Renal pelvis (tissue), 4 donors: ENCODE results near the gene CISTR. TPM values are rescaled to one million over a fixed set of nuclear protein-coding genes. Genes with fewer than 3 reads are reported as not detected.
"Not testable (repeated sequence)": the region's sequence is repeated elsewhere in the genome, so short reads cannot be mapped to it uniquely, and the experiment has no call there.

Experiments
- DNase-seq: peaks from one replicate; pipeline ENCODE4 v3.0.0-alpha.2; 2013
- polyA plus RNA-seq, 3 donors: library from polyadenylated mRNA; unstranded; fragments of 120-200 nt; gene quantifications; one replicate each; pipeline ENCODE4 v1.2.1, GENCODE V29; 2013; ENCODE audit not compliant: insufficient read length in 3 of 3

CISTR gene
- polyA plus RNA-seq, 3 donors: 0.20 TPM; not detected in 2

DNA sequence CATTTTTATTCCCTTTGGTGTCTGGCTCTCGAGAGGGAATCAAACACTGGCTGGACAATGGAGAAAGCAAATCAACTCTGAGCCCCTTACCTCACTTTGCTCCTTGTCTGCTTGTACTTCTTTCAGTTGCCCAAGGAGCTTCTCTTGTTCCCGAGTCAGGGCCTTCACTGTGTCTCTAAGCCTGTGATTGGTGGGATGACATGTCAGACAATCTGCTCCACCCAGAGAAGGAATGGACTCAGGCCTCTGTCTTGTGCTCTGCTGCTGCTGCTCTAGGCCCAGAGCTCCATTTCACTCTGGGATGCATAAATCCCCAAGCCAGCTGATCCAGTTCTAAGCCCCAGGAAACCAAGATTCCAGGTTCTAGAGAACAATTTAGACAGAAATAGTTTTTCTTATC, 32.1 kb downstream of the CISTR start:
- no peak for DNase-seq

DNA sequence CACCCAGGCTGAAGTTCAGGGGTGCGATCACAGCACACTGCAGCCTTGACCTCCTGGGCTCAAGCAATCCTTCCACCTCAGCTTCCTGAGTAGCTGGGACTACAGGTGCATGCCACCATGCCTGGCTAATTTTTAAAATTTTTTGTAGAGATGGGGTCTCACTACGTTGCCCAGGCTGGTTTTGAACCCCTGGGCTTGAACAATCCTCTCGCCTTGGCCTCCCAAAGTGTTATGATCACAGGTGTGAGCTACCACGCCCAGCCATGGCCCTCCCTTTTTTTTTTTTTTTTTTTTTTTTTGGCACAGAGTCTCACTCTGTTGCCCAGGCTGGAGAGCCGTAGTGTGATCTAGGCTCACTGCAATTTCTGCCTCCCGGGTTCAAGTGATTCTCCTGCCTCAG, 33.2 kb downstream of the CISTR start:
- not testable (repeated sequence) for DNase-seq

DNA sequence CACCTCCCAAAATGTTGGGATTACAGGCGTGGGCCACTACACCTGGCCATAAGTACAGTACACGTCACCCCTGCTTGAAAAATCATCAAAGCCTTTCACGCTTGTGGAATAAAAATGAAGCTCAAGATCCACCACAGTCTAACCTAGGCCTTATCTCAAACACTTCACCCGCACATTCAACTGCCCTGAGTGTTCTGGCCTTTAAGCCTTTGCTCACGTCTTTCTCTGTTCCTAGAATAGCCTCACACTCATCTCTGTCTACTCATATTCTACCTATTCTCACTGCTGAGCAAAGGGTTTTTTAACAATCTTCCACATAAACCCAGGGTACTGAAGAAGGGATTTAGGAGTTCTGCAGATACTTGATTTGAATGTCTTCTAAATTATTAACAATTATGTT, 34.5 kb downstream of the CISTR start:
- DNase-seq: no peak

DNA sequence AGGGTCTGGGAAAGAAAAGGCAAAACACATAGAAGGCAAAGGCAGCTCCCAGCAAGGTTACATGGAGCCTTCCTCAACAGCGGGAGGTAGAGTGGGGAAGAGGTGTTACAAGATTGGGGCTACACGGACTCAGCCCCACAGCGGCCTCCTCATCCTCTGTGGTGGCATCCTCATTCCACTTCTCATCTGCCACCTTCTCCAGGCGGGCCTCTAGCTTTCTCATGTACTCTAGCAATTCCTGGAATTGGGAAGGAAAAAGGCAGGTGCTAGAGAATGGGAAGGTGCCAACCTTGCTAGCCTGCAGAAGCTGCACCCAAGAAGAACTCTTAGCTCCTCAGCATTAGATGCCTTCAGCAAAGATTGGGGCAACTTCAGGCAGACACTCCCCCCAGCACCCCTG, 37.8 kb downstream of the CISTR start:
- DNase-seq: no peak

DNA sequence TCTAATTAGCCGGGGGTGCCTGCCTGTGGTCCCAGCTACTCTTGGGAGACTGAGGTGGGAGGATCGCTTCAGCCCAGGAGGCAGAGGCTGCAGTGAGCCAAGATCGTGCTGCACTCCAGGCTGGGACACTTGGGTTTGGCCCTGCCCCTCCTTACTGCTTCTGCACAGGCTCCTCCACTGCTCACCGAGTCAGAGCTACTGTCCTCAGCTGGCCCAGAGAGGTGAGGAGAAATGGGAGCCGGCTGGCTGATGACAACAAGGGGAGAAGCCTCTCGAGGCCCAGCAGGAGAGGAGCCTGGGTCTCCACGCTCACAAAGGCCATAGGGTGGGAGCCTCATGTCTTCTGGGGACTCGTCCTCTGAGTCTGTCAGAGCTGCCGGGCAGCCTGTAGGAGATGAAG, 38.3 kb downstream of the CISTR start:
- DNase-seq: no peak

DNA sequence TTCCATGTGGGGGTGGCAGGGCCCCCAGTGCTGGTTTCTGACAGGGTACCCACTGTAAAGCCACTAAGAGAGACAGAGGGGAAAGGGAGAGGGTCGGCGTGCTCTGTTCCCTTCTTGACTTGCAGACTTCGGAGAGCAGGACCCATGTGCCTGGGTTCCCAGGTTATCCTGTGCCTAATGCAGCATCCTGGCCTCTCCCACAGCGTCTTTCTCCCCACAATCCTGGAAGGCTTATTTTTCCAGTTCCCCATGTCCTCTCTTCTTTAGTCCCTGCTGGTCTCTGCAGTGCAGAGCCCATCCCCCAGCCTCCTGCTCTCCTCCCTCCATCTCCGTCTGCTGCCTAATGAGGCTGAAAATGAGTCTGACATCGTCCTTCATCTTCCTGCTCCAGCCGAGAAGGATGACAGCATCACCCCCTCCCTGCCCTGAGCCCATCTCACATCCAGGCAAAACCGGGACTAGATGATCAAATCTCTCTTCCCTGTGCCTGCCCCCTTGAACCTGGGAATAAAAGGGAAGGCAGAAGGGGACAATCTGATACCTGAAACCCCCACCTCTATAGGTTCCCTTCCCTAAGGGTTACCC, 39.6 kb downstream of the CISTR start:
- peak; percentile 61 for DNase-seq

DNA sequence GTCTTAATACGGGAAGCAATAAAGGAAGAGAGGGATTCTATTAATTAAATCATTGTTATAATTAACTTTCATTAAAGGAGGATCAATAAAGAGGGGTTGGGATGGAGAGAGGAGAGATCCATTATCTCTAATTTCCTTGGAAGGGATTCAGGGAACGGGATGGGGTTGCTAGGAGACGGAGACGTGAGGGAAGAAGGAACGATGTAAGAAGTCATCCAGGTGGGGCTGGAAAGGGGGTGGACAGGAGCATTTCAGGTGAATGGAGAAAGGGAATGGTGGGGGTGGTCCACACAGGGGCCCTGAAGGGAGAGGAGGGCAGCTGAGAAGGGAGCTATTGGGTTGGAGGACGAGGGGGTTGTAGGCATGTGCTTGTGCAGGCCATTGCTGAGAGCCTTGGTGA, 41.7 kb downstream of the CISTR start:
- no peak for DNase-seq

DNA sequence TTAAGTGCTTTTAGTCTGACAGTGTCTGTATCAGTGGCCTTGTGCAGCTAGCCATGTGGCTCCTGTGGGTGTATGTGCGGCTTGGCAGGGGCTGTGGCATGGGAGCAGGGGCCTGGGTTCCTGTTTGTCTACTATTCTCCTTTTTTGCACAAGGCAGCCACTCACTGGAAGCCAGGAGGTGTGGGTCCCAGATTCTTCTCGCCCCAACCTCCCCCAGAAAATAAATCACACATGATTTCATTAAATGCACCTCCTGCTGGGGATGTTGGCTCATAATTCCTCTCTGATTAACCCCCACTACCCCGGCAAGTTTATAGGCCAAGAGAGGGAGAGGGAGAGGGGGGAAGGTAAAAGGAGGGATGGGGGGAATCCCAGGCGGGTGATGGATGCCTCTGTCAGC, 42.1 kb downstream of the CISTR start:
- no peak for DNase-seq

DNA sequence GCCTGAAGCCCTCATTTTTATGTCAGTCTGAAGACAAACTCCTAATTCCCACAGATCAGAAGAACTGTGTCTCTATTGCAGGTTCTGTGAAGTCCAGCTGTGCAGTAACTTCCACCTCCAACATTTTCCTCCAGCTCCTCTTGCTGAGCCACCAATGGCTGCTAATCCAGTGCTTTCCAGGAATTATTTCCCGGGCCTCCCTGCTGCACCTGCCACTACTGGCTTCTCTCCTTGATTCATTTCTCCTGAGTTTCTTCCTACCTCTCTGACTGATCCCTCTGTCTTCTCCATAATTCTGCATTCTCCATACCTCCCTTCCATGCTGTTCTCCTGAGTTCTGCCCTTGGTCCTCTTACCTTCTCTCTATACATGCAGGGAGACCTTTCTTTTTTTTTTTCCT, 45.7 kb downstream of the CISTR start:
- DNase-seq: no peak

DNA sequence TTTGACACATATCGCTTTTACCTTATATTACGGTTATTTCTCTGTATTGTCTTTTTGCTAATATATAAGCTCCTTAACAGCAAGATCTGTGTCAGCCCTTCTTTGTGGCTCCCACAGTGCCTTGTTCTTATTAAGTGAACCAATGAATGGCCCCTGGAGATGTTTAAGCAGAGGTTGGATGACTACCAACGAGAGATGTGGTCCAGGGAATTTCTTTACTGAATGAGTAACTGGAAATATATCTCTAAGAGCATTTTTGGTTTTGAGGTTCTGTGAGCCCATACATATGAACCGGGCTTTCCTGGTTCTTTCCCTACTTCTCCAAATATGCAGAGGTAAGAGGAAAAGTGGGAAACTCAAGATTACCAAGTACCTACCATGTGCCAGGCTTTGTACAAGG, 48.0 kb downstream of the CISTR start:
- no peak for DNase-seq

DNA sequence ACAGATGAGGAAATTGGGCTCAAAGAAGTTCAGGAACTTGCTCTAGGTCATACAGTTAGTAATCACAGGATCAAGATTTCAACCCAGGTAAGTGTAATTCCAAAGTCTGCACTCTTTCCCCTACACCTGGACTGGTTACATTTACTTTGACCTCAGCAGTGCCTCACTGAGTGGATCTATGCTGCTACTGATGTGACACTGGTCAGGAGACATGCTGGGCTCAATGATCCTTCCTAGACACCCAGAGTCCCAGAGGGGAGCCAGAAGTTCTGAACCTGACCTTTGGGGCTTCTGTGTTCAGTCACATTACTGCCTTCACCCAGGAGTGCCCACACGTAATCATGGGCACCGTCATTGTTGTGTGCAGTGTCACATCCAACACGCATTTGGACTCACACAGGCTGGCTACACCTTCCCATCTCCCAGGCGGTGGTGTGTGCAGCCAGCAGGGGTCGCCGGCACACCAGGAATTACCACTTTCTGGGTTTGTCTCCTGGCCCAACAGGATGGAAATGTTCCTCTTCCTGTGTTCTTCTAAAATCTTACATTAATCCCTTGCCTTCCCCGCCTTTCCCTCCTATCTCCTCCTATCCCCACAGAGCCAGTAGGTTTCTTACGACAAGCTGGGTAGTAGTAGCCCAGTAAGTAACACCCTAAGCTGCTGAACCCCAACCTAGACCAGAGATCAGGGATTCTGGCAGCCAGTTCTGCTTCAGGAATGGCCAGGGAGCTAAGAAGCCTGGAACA, 50.1 kb downstream of the CISTR start:
- DNase-seq: peak; percentile 65

DNA sequence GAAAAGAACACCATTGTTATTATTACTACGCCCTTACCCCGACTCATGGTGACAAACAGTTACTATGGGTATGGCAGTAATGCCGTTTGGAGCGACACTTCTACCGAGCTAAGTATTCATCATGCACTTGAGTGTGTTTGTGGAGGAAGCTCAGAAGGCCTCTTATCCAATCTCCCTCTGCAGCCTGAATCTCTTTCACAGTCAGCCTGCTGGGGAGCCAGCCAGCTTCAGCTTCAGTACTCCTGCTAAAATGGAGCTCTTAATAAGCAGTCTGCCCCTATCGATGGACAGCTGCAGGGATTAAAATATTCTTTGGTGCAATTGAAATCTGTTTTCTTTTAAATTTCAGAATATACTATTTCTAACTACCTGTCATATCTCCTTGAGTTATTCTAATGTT, 51.2 kb downstream of the CISTR start:
- no peak for DNase-seq

DNA sequence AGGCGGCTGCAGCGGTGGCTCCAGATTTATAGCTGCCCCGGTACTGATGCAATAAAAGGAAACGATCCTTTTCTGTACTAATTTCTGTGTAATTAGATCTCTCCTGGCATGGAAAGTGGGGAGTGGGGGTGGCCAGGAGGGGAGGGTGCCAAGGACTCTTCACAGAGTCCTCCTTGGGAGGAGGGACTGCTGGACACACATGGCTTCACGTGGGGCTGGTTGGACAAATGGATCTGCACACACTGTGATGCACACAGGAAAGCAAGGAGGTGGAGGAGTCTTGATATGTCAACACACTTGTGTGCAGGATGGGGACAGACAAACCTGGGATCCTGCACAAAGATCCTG, 52.1 kb downstream of the CISTR start:
- peak; percentile 38 for DNase-seq

DNA sequence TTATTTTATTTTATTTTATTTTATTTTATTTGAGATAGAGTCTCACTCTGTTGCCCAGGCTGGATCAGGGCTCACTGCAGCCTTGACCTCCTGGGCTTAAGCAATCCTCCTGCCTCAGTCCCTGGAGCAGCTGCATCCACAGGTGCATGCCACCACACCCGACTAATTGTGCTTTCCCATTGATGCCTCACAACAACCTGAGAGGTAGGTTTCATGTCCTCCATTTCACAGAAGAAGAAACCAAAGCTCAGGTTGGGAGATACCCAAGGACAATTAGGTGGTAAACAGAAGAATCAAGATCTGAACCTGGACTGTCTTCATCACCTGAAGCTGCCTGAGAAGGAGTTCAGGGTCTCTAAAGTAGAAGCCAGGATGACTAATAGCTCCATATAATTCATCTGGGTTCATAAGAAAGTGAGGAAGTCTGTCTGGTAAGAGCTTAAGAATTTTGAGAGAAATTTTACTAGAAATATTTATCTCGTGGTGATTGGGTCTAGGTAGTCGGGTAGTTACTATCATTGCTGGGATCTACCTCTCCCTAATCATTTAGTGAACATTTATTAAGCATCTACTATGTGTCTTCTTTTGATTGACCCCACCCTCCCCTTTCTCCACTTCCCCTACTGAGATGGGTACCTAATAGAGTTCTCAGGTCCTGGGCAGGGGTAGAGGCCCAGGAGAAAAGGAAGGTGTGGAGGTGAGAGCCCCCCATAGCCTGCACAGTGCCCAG, 52.7 kb downstream of the CISTR start:
- no peak for DNase-seq

DNA sequence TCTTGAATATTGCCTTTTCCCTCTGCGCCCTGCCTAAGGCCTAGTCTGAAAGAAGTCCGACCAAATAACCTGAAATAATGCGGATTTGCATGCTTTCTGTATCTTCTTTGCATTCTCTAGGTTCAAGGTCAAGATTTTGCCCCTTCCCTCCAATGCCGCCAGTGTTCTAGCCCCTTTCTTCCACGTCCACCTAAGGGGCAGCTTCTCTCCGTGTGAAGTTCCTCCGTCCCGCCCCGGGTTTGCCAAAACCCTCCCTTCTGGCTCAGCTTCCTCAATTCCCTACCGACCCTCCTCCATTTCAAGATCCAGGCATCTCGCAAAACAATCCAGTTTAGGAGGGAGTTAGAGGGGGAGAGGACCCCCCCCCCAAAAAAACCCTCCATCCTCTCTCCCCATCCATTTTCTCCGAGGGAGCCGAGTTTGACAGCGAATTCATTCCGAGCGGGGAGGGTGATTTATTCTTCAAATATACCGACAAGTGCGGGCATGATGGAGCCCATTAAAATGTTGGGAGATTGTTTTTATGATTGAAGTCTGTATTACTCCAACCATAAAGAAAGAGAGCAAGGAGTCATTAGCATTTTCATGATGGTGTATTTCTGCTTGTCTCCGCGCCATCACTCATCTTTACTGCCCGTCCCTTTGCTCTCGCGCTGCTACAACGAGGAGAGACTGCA, 55.0 kb downstream of the CISTR start:
- peak; percentile 56 for DNase-seq

Other genes with a start within 250 kb of the CISTR start
- gene NPFF, start 244.5 kb downstream of the CISTR start, polyA plus RNA-seq: 1 to 10 TPM in 1 of 3 donors, under 1 TPM in 2; 0.70 to 1.1 (median 0.93) TPM
- gene ATF7, start 125.6 kb downstream of the CISTR start, polyA plus RNA-seq: 10 to 100 TPM; 37.9 to 49.9 (median 47.4) TPM
- gene ATP5MC2, start 75.9 kb downstream of the CISTR start, polyA plus RNA-seq: 100 to 1,000 TPM; 595 to 667 (median 599) TPM
- 100 to 1,000 TPM; 121 to 142 (median 139) TPM for gene CALCOCO1, start 24.5 kb downstream of the CISTR start, polyA plus RNA-seq
- gene HOXC13, start 186.9 kb upstream of the CISTR start, polyA plus RNA-seq: not detected
- gene HOXC12, start 202.9 kb upstream of the CISTR start, polyA plus RNA-seq: not detected
- gene HOXC11, start 221.1 kb upstream of the CISTR start, polyA plus RNA-seq: 1 to 10 TPM; 2.1 to 2.3 (median 2.1) TPM
- 1 to 10 TPM; 1.5 to 3.6 (median 1.6) TPM for gene HOTAIR, start 223.0 kb upstream of the CISTR start, polyA plus RNA-seq
- gene HOXC10, start 233.2 kb upstream of the CISTR start, polyA plus RNA-seq: 10 to 100 TPM; 53.8 to 61.0 (median 58.4) TPM
- 10 to 100 TPM; 22.4 to 29.8 (median 25.7) TPM for gene HOXC9, start 248.2 kb upstream of the CISTR start, polyA plus RNA-seq